Fibroblast of pulmonary artery (primary cell): ENCODE measurements around the gene TBX1.
A peak's percentile ranks its signal among the peaks of the same experiment; 100 is the strongest.

Experiments
- DNase-seq: peaks from one replicate; pipeline ENCODE4 v3.0.0-alpha.2; 2010; ENCODE audit warnings: low read depth
- H3K4me3 ChIP-seq: replicated peaks from 2 replicates; pipeline ENCODE4 v1.5.1; 2011; ENCODE audit warnings: low read depth, mild to moderate bottlenecking, control low read depth, low read length, moderate library complexity
- CTCF ChIP-seq: IDR thresholded peaks from 2 replicates; pipeline ENCODE4 v1.5.1; 2011; ENCODE audit warnings: mild to moderate bottlenecking, control low read depth, low read length, inconsistent platforms; ENCODE audit errors: missing control alignments

The TBX1 gene

GRCh38 chr22:19754701-19755144, 5.9 kb upstream of the TBX1 start:
- DNase-seq = no peak
- no peak for TF ChIP-seq CTCF
- no peak overlapping the region for H3K4me3 ChIP-seq

DNA sequence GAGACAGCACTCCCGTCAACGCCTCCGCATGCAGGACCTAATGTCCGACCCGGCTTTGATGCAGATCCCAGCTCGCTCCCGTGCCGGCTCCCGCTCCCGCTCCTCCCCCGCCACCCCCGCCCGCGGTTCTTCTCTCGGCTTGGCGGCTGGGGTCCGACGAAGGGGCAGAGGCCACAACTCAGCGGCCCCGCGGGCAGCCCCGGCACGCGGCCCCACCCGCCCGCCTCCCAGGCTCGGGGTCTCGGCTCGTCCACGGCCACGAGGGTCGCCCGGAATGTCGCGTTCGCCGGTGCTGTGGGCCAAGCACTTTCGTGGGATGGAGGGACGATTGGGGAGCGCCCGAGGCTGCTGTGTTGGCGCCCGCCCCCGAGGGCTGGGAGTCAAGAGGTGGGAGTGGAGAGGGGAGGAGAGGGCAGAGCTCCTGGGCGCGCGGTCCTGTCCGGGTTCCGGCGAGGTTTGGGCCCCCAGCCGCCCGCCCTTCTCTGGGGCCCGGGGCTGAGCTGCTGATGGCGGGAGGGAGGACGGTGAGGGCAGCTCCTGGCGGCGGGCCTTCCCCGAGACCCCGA, 5.3 kb upstream of the TBX1 start:
- H3K4me3 ChIP-seq = no peak overlapping the region
- TF ChIP-seq CTCF = no peak
- no peak for DNase-seq

DNA sequence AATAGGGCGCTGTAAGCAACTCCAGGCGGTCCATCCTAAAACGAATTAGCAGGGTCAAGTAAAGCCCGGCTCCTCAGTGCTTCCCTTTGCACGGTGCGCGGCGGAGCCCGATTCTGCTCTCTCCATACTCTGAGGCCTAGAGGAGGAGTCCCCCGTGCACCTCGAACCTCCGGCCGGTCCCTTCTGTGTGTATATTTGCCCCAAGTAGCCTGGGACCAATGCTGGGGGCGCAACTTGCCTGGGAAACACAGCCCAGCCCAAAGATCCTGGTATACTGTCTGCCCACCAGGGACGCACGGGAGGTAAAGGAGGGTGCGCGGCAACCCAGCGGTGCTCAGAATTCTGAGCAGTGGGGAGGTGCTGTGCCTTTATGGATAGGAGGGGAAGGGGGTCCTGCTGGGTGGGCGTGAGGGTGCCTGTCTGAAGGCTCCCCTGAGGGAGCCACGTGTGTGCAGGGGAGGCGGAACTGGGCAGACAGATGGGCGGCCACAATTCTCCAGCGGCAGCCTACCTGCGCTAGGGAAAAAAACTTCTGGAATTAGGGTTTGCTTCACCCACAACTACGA, 4.8 kb upstream of the TBX1 start:
- DNase-seq = no peak
- TF ChIP-seq CTCF = no peak
- H3K4me3 ChIP-seq = no peak overlapping the region

DNA sequence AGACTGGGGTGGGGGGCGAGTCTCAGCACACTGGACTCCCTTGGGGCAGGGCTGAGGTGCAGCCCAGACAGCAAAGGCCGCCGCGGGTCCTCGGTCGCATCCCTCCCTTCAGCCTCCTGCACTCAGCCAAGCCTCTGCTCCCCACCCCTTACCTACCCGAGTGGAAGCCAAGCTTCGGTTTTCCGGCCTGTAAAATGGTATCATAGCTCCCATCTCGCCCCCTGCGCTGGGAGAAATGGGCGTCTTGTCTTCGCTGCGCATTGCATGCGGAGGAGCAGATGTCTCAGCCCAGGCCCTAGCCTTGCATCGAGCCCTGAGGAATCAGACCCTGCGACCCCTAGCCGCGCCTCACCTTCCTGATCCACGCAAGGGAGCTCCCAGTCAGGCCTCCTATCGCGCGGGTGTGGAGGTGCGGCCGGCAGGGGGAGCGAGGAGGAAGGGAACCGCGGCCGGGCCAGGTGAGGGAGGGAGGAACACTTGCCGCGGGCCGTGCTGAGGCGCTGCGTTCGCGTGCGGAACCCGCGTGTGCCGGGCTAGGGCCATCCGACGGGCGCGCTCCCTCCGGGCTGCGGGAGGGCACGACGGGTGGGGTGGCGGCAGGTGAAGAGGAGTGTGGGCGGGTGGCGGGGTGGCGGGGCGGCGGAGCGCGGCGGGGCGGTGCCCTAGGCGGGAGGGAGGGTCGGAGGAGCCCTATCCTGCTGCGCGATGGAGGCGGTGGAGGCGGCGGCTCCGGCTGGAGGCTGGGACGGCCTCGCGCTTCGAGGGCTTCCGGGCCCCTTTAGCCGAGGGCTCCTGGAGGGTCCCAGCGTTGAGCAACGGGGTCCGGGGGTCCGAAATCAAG, 4.1 kb upstream of the TBX1 start:
- H3K4me3 ChIP-seq = no peak overlapping the region
- peak; percentile 23 for TF ChIP-seq CTCF
- DNase-seq = no peak

GRCh38 chr22:19757140-19757984, 3.2 kb upstream of the TBX1 start:
- no peak for TF ChIP-seq CTCF
- no peak overlapping the region for H3K4me3 ChIP-seq
- DNase-seq = no peak

DNA sequence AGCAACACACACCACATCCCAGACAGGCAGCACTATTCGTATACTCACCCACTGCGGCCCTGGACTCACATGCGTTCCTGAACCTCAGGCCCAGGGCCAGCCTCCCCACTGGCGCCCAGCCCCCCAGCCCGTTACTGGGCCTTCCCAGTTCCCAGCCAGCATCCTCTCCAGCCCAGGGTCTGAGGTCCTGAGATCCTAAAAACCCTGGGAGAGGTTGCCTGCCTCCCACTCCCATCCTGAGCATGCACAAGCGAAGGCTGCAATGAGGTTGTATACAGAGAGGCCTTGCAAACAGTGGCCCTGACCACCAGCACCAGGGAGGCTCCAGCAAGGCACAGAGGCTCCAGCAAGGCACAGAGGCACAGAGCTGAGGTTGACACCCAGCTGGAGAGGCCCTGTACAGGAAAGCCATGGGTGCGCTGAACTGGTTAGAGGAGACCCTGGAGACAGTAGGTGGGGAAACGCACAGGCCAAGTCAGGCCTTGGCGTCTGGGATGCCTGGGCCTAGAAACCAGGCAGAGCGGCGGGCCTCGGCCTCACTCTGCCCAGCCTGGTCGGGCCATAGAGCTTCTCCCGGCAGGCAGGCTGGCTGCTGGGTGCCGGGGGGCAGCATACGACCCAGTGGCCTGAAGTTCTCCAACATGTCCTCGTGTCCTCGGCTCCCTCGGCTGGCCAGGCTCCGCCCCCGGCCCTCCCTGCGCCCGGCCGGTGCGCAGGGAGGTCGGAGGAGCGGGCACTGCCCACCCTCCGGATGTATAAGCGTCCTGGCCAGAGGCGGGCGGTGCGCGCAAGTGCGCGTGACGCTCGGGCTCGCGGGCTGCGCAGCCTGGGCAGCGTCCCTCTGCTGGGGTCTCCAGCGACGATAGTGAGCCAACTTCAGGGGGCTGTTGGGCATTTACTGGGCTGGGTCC, 2.3 kb upstream of the TBX1 start:
- DNase-seq = no peak
- no peak overlapping the region for H3K4me3 ChIP-seq
- no peak for TF ChIP-seq CTCF
